Stimulated activated CD4-positive, alpha-beta T cell treated with anti-CD3 and anti-CD28 coated beads, Interleukin-4, amount 100 ng/mL, for 1 hour (primary cell): ENCODE measurements around the gene STAT5B.
"Not testable (repeated sequence)": the region's sequence is repeated elsewhere in the genome, so short reads cannot be mapped to it uniquely, and the experiment has no call there.

ENCODE experiments used
- DNase-seq: peaks from one replicate; pipeline ENCODE4 v3.0.0-alpha.2; 2020

The STAT5B gene

GRCh38 chr17:42305543-42306384, 29.6 kb upstream of the STAT5B start:
- no peak for DNase-seq

GRCh38 chr17:42305031-42305330, 28.8 kb upstream of the STAT5B start:
- not testable (repeated sequence) for DNase-seq

- DNase-seq, result no peak
These were observed 28.2 kb upstream of the STAT5B start for GRCh38 chr17:42304187-42305030.

GRCh38 chr17:42303694-42304093, 27.5 kb upstream of the STAT5B start:
- no peak for DNase-seq

- no peak for DNase-seq
These were observed 24.8 kb upstream of the STAT5B start for GRCh38 chr17:42301022-42301421.

- not testable (repeated sequence) for DNase-seq
These were observed 23.7 kb upstream of the STAT5B start for GRCh38 chr17:42299913-42300312.

GRCh38 chr17:42299361-42299760, 23.2 kb upstream of the STAT5B start:
- not testable (repeated sequence) for DNase-seq

GRCh38 chr17:42297775-42298174, 21.6 kb upstream of the STAT5B start:
- DNase-seq, result not testable (repeated sequence)

- no peak for DNase-seq
These were observed 19.8 kb upstream of the STAT5B start for GRCh38 chr17:42296012-42296411.

- no peak for DNase-seq
These were observed 18.5 kb upstream of the STAT5B start for GRCh38 chr17:42294469-42295398.

GRCh38 chr17:42291129-42291528, 14.9 kb upstream of the STAT5B start:
- no peak for DNase-seq

- DNase-seq, result peak; percentile 2
These were observed 14.4 kb upstream of the STAT5B start for GRCh38 chr17:42290577-42290976.

GRCh38 chr17:42289611-42290181, 13.5 kb upstream of the STAT5B start:
- peak; percentile 79 for DNase-seq

- peak; percentile 74 for DNase-seq
These were observed 12.8 kb upstream of the STAT5B start for GRCh38 chr17:42288803-42289610.

GRCh38 chr17:42287977-42288802, 12.0 kb upstream of the STAT5B start, which contains the start of gene STAT5A:
TSS of gene STAT5A (plus strand) at chr17:42288498. CDS start at chr17:42289412, 914 bp downstream.
- peak; percentile 75 for DNase-seq

GRCh38 chr17:42287305-42287976, 11.2 kb upstream of the STAT5B start:
- DNase-seq, result peak; percentile 55

- DNase-seq, result peak; percentile 11
These were observed 10.4 kb upstream of the STAT5B start for GRCh38 chr17:42286411-42287221.

GRCh38 chr17:42285346-42286050, 9.3 kb upstream of the STAT5B start:
- no peak for DNase-seq
